ENCODE measurements around the gene KLRG1. TPM values are rescaled to one million over a fixed set of nuclear protein-coding genes. Genes with fewer than 3 reads are reported as not detected.

KLRG1 gene
- total and polyA plus RNA-seq, 7 experiments from 2014 or later = 2.8 to 43.8 (median 18.0) TPM

- Histone ChIP-seq H3K4me3 (ENCODE audit: low read length) (no peak overlapping the region), H3K27ac (ENCODE audit: low read depth, low read length) (no peak overlapping the region), H3K4me1 (ENCODE audit: control insufficient read depth in 2 of 2, insufficient read depth in 2 of 2, low read length in 2 of 2) (peaks cover 37 to 38% of the 10 kb centered on the region in 2 donors), H3K27me3 (ENCODE audit: control insufficient read depth in 2 of 2, insufficient read depth in 2 of 2, low read length in 2 of 2) (no peaks in the 10 kb centered on the region), H3K36me3 (ENCODE audit: control insufficient read depth in 2 of 3, insufficient read depth in 3 of 3, low read length in 3 of 3) (no peaks in the 10 kb centered on the region), H3K9me3 (ENCODE audit: control insufficient read depth in 2 of 3, low read length in 3 of 3) (no peaks in the 10 kb centered on the region)
- Mint-ChIP-seq H3K27me3 (peaks cover 0 to 2% (median 0%) of the 10 kb centered on the region in 5 donors), H3K36me3 (peaks cover 0 to 22% (median 13%) of the 10 kb centered on the region in 5 donors), H3K27ac (peak overlapping the region in 7 of 9 donors; percentile 52 to 90 (median 84)), H3K9me3 (peaks cover 0 to 10% (median 2%) of the 10 kb centered on the region in 11 donors), H3K4me1 (peaks cover 19 to 71% (median 56%) of the 10 kb centered on the region in 7 donors), H3K4me3 (peak overlapping the region in 5 of 10 donors; percentile 6 to 60 (median 58))
- ChIA-PET CTCF (interaction anchor here (1.1 to 15.7 kb wide), 4 partner anchors 11 to 81 kb away, joined by 3 to 287 read pairs (median 6); partner anchors contain the start of gene M6PR), POLR2A (interaction anchor here (0.7 to 13.4 kb wide), 6 partner anchors 12 to 86 kb away, joined by 3 to 148 read pairs (median 4); partner anchors contain the start of gene M6PR)
- no peak for DNase-seq
- no peak for ATAC-seq
- intact Hi-C loops (cut with micrococcal nuclease) = no loop called here
Observed at GRCh38 chr12:9030776-9031175, 41.4 kb downstream of the KLRG1 start.

GRCh38 chr12:9032202-9032964 is 43.0 kb downstream of the KLRG1 start:
- ATAC-seq = peak; percentile 81
- H3K4me1 Mint-ChIP-seq = peaks cover 16 to 82% (median 67%) of the 10 kb centered on the region in 7 donors
- H3K27ac ChIP-seq (ENCODE audit: low read depth, low read length) = no peak overlapping the region
- H3K27me3 ChIP-seq (ENCODE audit: control insufficient read depth in 2 of 2, insufficient read depth in 2 of 2, low read length in 2 of 2) = no peaks in the 10 kb centered on the region
- no peaks in the 10 kb centered on the region for H3K9me3 ChIP-seq (ENCODE audit: control insufficient read depth in 2 of 3, low read length in 3 of 3)
- H3K36me3 Mint-ChIP-seq = peaks cover 0 to 22% (median 11%) of the 10 kb centered on the region in 5 donors
- H3K36me3 ChIP-seq (ENCODE audit: control insufficient read depth in 2 of 3, insufficient read depth in 3 of 3, low read length in 3 of 3) = no peaks in the 10 kb centered on the region
- peaks cover 35% of the 10 kb centered on the region in 2 donors for H3K4me1 ChIP-seq (ENCODE audit: control insufficient read depth in 2 of 2, insufficient read depth in 2 of 2, low read length in 2 of 2)
- peak overlapping the region in 5 of 9 donors; percentile 41 to 89 (median 79) for H3K27ac Mint-ChIP-seq
- ChIA-PET POLR2A (interaction anchor here (1.1 to 13.4 kb wide), 3 partner anchors 14 to 80 kb away, joined by 3 to 148 read pairs (median 8); partner anchors contain the start of gene M6PR), CTCF (interaction anchor here (0.6 to 15.7 kb wide), 5 partner anchors 13 to 401 kb away, joined by 3 to 287 read pairs (median 4); partner anchors contain the start of gene M6PR)
- intact Hi-C loops (cut with micrococcal nuclease) = no loop called here
- no peak for DNase-seq
- H3K4me3 Mint-ChIP-seq = peak overlapping the region in 4 of 10 donors; percentile 3 to 37 (median 22)
- no peak overlapping the region for H3K4me3 ChIP-seq (ENCODE audit: low read length)
- H3K27me3 Mint-ChIP-seq = peaks cover 0 to 2% (median 0%) of the 10 kb centered on the region in 5 donors
- H3K9me3 Mint-ChIP-seq = peaks cover 0 to 10% (median 2%) of the 10 kb centered on the region in 11 donors

DNA sequence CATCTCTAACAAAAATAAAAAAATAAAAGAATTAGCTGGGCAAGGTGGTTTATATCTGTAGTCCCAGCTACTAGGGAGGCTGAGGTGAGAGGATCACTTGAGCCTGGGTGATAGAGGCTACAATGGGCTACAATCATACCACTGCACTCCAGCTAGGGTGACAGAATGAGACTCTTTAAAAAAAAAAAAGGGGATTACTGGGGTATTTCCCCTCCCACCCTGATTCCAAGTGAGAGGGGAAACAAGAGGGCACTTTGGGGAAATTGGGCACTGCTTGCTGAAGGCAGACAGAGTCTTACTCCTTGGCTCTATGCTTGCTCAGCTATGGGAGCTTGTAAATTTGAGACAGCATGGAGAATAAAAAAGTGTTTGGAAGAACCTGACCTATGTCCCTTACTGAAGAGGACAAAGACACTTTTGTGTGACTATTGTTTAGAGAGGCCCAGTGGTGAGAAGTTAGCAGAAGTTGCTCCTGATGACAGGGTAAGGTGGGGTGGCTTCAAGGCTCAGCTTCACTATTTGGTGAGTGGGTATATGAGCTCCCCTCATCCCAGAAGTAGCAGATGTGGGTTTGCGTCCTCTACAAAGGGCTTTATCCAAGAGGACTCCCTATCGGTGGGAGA is 44.0 kb downstream of the KLRG1 start:
- Mint-ChIP-seq H3K9me3 (peaks cover 0 to 6% (median 0%) of the 10 kb centered on the region in 11 donors), H3K4me3 (peak overlapping the region in 2 of 10 donors; percentile 7 to 37), H3K27ac (peak overlapping the region in 6 of 9 donors; percentile 20 to 79 (median 40)), H3K27me3 (peaks cover 0 to 1% (median 0%) of the 10 kb centered on the region in 5 donors), H3K36me3 (peaks cover 0 to 22% (median 5%) of the 10 kb centered on the region in 5 donors), H3K4me1 (peaks cover 11 to 83% (median 70%) of the 10 kb centered on the region in 7 donors)
- Histone ChIP-seq H3K36me3 (ENCODE audit: control insufficient read depth in 2 of 3, insufficient read depth in 3 of 3, low read length in 3 of 3) (no peaks in the 10 kb centered on the region), H3K27me3 (ENCODE audit: control insufficient read depth in 2 of 2, insufficient read depth in 2 of 2, low read length in 2 of 2) (no peaks in the 10 kb centered on the region), H3K4me1 (ENCODE audit: control insufficient read depth in 2 of 2, insufficient read depth in 2 of 2, low read length in 2 of 2) (peaks cover 34 to 37% of the 10 kb centered on the region in 2 donors), H3K9me3 (ENCODE audit: control insufficient read depth in 2 of 3, low read length in 3 of 3) (no peaks in the 10 kb centered on the region), H3K27ac (ENCODE audit: low read depth, low read length) (no peak overlapping the region), H3K4me3 (ENCODE audit: low read length) (no peak overlapping the region)
- intact Hi-C loops (cut with micrococcal nuclease) = no loop called here
- no peak for DNase-seq
- no peak for ATAC-seq
- ChIA-PET POLR2A (interaction anchor here (0.6 to 13.4 kb wide), 4 partner anchors 24 to 725 kb away, joined by 3 to 148 read pairs (median 4); partner anchors contain the start of gene M6PR), CTCF (interaction anchor here (0.6 to 15.7 kb wide), 8 partner anchors 16 to 402 kb away, joined by 3 to 287 read pairs (median 4); partner anchors contain the start of gene M6PR)

- Mint-ChIP-seq H3K27ac (peak overlapping the region in 4 of 9 donors; percentile 18 to 79 (median 45)), H3K27me3 (peaks cover 0 to 3% (median 0%) of the 10 kb centered on the region in 5 donors), H3K4me1 (peaks cover 12 to 84% (median 70%) of the 10 kb centered on the region in 7 donors), H3K9me3 (peaks cover 0 to 4% (median 0%) of the 10 kb centered on the region in 11 donors), H3K36me3 (peaks cover 0 to 19% (median 2%) of the 10 kb centered on the region in 5 donors), H3K4me3 (no peak overlapping the region)
- Histone ChIP-seq H3K27me3 (ENCODE audit: control insufficient read depth in 2 of 2, insufficient read depth in 2 of 2, low read length in 2 of 2) (no peaks in the 10 kb centered on the region), H3K9me3 (ENCODE audit: control insufficient read depth in 2 of 3, low read length in 3 of 3) (no peaks in the 10 kb centered on the region), H3K27ac (ENCODE audit: low read depth, low read length) (no peak overlapping the region), H3K4me1 (ENCODE audit: control insufficient read depth in 2 of 2, insufficient read depth in 2 of 2, low read length in 2 of 2) (peaks cover 40 to 41% of the 10 kb centered on the region in 2 donors), H3K36me3 (ENCODE audit: control insufficient read depth in 2 of 3, insufficient read depth in 3 of 3, low read length in 3 of 3) (no peaks in the 10 kb centered on the region), H3K4me3 (ENCODE audit: low read length) (no peak overlapping the region)
- CTCF ChIA-PET = interaction anchor here (0.7 to 15.7 kb wide), 5 partner anchors 16 to 174 kb away, joined by 3 to 287 read pairs (median 4); partner anchors contain the start of gene M6PR
- ATAC-seq (no peak), DNase-seq (no peak)
- intact Hi-C loops (cut with micrococcal nuclease) = no loop called here
- POLR2A ChIA-PET = interaction anchor here (1.0 to 5.6 kb wide), 2 partner anchors 9 to 83 kb away, joined by 3 to 105 read pairs; partner anchors contain the start of gene M6PR
Observed at GRCh38 chr12:9034095-9034494, 44.7 kb downstream of the KLRG1 start.

- Histone ChIP-seq H3K4me1 (ENCODE audit: control insufficient read depth in 2 of 2, insufficient read depth in 2 of 2, low read length in 2 of 2) (peaks cover 34 to 41% of the 10 kb centered on the region in 2 donors), H3K4me3 (ENCODE audit: low read length) (no peak overlapping the region), H3K9me3 (ENCODE audit: control insufficient read depth in 2 of 3, low read length in 3 of 3) (no peaks in the 10 kb centered on the region), H3K27me3 (ENCODE audit: control insufficient read depth in 2 of 2, insufficient read depth in 2 of 2, low read length in 2 of 2) (no peaks in the 10 kb centered on the region), H3K36me3 (ENCODE audit: control insufficient read depth in 2 of 3, insufficient read depth in 3 of 3, low read length in 3 of 3) (no peaks in the 10 kb centered on the region), H3K27ac (ENCODE audit: low read depth, low read length) (no peak overlapping the region)
- H3K36me3 Mint-ChIP-seq = peaks cover 0 to 19% (median 2%) of the 10 kb centered on the region in 5 donors
- peak overlapping the region in 5 of 9 donors; percentile 6 to 77 (median 64) for H3K27ac Mint-ChIP-seq
- peaks cover 0 to 4% (median 0%) of the 10 kb centered on the region in 11 donors for H3K9me3 Mint-ChIP-seq
- no peak for ATAC-seq
- DNase-seq = no peak
- CTCF ChIA-PET = interaction anchor here (0.6 to 15.7 kb wide), 10 partner anchors 9 to 87 kb away, joined by 3 to 287 read pairs (median 4); partner anchors contain the start of gene M6PR
- H3K4me1 Mint-ChIP-seq = peaks cover 24 to 78% (median 69%) of the 10 kb centered on the region in 7 donors
- H3K27me3 Mint-ChIP-seq = peaks cover 0 to 11% (median 0%) of the 10 kb centered on the region in 5 donors
- intact Hi-C loops (cut with micrococcal nuclease) = no loop called here
- H3K4me3 Mint-ChIP-seq = peak overlapping the region in 1 of 10 donors; percentile 25
- POLR2A ChIA-PET = interaction anchor here (0.6 to 5.6 kb wide), 5 partner anchors 10 to 85 kb away, joined by 3 to 105 read pairs (median 3); partner anchors contain the start of gene M6PR
Observed at GRCh38 chr12:9036227-9036626, 46.9 kb downstream of the KLRG1 start.

All from naive thymus-derived CD4-positive, alpha-beta T cell (primary cell).